Endometrial microvascular endothelial cells (primary cell): Measurements from ENCODE around the gene ATG9B. TPM values are rescaled to one million over a fixed set of nuclear protein-coding genes. Genes with fewer than 3 reads are reported as not detected.

Experiments
- in situ Hi-C: cut with HindIII; loops from 2 replicates; pipeline ENCODE4 v1.10.0; 2017; ENCODE audit warnings: low sequenced_read_pairs, low pct_unique_long_range_greater_than_20kb; ENCODE audit errors: inconsistent ontology term
- total RNA-seq: library from RNA; depleted of rRNA; stranded (reverse); fragments of >200 nt; gene quantifications from one replicate; pipeline ENCODE4 v1.2.3, GENCODE V29; 2015; ENCODE audit errors: inconsistent ontology term

ATG9B gene
- total RNA-seq, 1 donor from 2014 or later: not detected

DNA sequence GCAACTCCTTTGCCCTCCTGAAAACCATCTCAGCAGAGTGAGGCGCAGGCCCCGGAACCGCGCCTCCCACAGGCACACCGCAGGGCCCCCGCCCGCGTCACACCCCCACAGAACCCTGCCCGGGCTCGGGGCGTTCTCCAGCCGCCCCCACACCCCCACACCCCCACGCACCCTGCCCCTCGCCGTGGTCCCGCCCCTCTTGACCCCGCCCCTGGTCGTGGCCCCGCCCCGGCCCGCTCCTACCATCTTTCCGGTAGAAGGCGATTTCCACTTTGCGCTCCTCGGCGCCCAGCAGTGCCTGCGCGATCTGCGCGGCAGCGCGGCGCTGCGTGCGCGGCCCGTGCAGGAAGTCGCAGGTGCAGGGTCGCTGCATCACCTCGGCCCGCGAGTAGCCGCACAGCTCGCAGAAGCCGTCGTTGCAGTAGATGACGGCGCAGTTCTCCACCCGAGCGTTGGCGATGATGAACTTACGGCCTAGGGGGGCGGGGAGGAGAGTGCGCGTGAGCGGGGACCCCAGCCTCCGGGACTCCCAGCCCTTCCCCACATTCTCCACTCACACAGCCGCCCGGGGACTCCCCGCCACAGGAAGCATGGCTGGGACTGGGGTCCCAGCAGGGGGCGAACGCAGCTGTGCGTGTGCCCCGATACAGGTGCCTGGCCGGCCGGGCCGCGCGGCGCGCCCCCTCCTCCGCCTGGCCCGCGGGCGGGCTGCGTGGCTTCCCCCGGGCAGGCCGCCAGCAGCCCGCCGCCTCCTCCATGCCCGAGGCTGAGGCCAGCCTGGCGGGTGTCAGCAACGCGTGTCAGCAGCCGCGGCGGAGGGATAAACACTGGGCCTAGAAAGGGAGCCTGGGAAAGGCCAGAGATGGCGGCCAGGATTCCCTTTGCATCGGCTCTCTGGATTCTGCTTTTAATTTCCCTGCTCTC is 49.6 kb downstream of the ATG9B start:
- in situ Hi-C loops: no loop called here

- in situ Hi-C loops: no loop called here
These were observed 50.5 kb downstream of the ATG9B start for GRCh38 chr7:150973571-150974451.

DNA sequence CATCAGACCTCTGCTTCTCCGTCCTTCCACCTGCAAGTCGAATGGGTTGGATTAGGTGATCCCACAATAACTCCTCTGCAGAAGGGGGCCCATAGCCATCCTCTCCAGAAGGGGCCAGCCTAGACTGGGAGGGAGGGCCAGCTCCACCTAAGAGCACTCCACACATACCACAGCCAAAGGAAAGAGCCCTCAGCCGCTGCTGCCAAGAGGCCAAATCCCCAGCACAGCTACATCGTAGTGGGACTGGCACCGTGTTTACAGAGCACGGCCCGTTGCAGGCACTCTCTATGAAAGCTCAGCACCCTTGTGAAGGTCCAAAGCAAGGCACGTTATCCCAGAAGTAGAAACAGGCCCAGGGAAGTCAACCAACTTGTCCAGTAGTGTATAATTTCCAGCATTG is 51.6 kb downstream of the ATG9B start:
- in situ Hi-C loops: no loop called here

DNA sequence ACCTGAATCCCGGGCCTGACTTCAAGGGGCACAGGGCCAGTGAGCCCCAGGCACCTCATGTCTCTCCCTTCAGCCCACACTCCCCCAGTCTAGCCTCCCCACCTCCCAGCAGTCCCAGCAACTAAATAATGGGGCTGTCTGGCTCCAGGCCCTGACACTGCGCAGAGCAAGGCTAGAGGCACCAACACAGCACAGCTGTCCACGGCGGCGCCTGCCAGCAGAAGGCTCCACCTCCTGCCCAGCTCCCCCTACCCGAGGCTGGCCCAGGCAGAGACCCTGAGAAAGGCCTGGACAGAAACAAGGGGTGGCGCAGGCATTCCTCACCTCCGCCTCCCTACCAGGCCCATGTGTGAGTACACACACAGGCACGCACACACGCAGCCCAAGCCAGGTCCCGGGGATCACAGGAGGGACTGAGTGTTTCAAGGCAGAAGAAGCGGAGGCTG is 52.2 kb downstream of the ATG9B start:
- in situ Hi-C loops: no loop called here

GRCh38 chr7:150971242-150972022 is 52.9 kb downstream of the ATG9B start:
- in situ Hi-C loops: no loop called here

DNA sequence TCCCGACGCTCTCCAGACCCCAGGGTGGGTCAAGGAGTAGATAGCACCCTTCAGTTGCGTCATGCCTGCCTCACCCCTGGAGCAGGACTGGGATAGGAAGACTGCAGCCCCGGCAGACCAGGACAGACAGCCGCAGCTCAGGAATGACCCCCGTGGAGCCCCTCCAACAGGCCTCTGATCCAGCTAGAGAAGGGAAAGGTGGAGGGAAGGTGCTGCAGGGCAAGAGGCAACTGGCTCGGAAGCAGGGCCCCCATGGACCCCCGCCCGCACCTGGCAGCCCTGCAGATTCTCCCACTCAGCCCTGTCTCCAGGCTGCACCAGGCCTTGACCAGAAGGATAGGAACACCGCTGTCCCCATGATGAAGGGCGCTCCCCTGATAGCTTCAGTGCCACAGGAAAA is 53.9 kb downstream of the ATG9B start:
- in situ Hi-C loops: no loop called here

DNA sequence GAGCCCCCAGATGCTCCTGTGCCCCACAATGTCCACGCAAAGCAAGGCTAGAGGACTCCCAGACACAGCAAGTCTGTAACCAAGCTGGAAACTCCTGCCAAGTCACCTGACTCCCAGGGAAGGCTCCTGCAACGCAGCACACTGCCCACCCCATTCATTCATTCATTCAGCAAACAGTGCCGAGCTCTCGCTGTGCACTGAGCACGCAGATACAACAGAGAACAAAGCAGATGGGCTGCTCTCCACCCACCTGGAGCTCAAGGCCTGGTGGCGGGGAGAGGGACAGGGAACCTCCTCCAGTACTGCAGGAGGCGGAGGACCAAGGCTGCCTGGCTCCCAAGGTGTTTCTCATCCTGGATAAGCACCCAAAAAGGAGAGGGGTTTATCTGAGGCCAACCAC is 54.8 kb downstream of the ATG9B start:
- in situ Hi-C loops: no loop called here

DNA sequence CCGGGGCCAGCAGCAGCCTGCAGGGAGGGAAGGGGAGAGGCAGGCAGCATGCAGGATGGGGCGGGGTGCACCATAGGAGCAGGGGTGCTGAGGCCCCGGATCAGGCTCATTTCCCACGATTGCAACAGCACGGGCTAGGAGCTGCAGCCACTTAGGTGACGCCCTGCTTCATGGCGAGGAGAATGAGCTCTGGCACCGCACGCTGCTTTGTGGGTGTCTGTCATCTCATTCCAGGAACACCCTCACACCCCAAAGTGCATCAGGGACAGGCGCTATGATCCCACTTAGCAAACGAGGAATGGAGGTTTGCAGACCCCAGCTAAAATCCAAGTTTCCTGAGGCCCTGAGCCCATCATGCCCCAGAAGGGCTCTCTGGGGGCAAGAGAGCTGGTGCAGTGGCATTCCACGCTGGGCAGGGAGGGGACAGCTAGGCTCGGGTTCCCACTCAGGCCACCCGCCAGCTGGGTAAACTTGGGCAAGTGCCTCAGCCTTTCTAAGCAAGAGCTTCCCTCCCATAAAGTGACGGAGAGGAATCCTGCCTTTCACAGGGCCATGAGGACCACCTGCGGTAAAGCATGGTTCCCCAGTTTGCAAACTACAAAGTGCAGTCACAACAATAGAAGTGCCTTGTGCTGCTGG is 55.4 kb downstream of the ATG9B start:
- in situ Hi-C loops: no loop called here

GRCh38 chr7:150968056-150968733 is 56.1 kb downstream of the ATG9B start:
- in situ Hi-C loops: no loop called here

- in situ Hi-C loops: no loop called here
These were observed 56.9 kb downstream of the ATG9B start for GRCh38 chr7:150967349-150967748.

DNA sequence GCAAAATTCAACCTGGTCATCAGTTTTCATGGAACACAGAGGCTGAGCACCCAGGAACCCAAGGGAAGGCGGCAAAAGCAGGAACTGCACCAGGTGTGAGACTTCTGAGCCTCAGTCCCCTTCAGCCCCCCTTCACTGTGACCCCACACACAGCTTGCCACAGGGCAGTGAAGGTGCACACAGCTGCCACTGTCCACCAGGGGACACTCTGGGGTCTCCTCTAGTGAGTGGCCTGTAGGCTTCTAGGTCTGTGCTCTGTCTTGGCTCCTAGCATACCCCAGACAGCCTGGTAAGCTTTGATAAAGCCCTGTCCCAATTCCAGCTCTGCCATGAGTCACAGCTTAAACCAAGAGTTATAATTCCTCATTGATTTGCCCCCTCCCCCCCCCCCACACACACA is 58.3 kb downstream of the ATG9B start:
- in situ Hi-C loops: no loop called here

DNA sequence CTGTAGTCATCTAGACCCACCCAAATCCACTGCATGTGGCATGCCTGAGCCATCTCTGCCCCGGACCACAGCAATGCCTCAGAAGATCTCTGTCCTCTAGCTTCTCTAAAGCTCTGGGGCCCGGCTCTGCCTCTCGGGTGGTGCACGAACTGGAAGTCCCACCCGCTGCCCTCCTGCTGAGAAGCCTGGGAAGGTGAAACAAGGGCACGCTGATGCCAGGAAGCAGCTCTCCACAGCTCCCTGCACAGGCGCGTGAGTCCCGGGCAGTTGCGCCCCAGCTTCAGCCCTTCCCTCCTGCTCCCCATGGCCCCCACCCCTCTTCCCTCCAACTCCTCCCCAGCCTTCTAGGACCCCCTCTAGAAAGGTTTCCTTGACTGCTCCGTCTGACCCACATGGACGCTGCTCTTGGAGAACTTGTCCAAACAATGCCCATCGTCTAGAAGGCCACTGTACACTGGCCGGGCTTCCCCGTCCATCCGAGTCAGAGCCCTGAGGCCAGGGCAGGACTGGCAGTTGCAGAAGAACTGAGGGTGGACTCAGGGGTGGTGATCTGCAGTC is 58.9 kb downstream of the ATG9B start:
- in situ Hi-C loops: no loop called here

Other genes starting within 250 kb of the ATG9B start
- not detected for gene TMEM176B, start 224.1 kb downstream of the ATG9B start, total RNA-seq
- not detected for gene TMEM176A, start 223.7 kb downstream of the ATG9B start, total RNA-seq
- gene AOC1, start 172.0 kb downstream of the ATG9B start, total RNA-seq: not detected
- gene KCNH2, start 46.2 kb downstream of the ATG9B start, total RNA-seq: not detected
- 37.4 TPM for gene NOS3, start 33.5 kb downstream of the ATG9B start, total RNA-seq
- gene ABCB8, start 4.0 kb upstream of the ATG9B start, total RNA-seq: 53.2 TPM
- 0.56 TPM for gene ASIC3, start 24.0 kb upstream of the ATG9B start, total RNA-seq
- gene CDK5, start 33.4 kb upstream of the ATG9B start, total RNA-seq: 10.5 TPM
- gene SLC4A2, start 35.1 kb upstream of the ATG9B start, total RNA-seq: 212 TPM
- 95.0 TPM for gene FASTK, start 56.3 kb upstream of the ATG9B start, total RNA-seq
- 40.5 TPM for gene TMUB1, start 59.0 kb upstream of the ATG9B start, total RNA-seq
- 52.1 TPM for gene AGAP3, start 62.0 kb upstream of the ATG9B start, total RNA-seq
- gene GBX1, start 143.2 kb upstream of the ATG9B start, total RNA-seq: not detected
- not detected for gene ASB10, start 162.8 kb upstream of the ATG9B start, total RNA-seq
- not detected for gene H2BK1, start 186.0 kb upstream of the ATG9B start, total RNA-seq
- 89.1 TPM for gene ABCF2, start 202.7 kb upstream of the ATG9B start, total RNA-seq
- 70.0 TPM for gene CHPF2, start 208.0 kb upstream of the ATG9B start, total RNA-seq
- 2.9 TPM for gene SMARCD3, start 224.2 kb upstream of the ATG9B start, total RNA-seq